Endodermal cell (in vitro differentiated cells): ENCODE results near the gene DEGS1. TPM values are rescaled to one million over a fixed set of nuclear protein-coding genes. Genes with fewer than 3 reads are reported as not detected.
"Not testable (repeated sequence)": the region's sequence is repeated elsewhere in the genome, so short reads cannot be mapped to it uniquely, and the experiment has no call there.

ENCODE experiments used
- DNase-seq: peaks from one replicate; pipeline ENCODE4 v3.0.0-alpha.2; 2017
- H3K27ac ChIP-seq: 2 replicates; pipeline ENCODE4 v1.5.1; 2013; ENCODE audit warnings: mild to moderate bottlenecking, low read depth, low read length, moderate library complexity
- H3K27me3 ChIP-seq: 2 replicates; pipeline ENCODE4 v1.6.1; 2013; ENCODE audit warnings: mild to moderate bottlenecking, low read length, moderate library complexity; ENCODE audit not compliant: insufficient read depth, control insufficient read depth, poor library complexity, severe bottlenecking
- H3K36me3 ChIP-seq: 2 replicates; pipeline ENCODE4 v1.7.0; 2013; ENCODE audit warnings: mild to moderate bottlenecking, low read length, moderate library complexity; ENCODE audit not compliant: control insufficient read depth, insufficient read depth
- H3K4me1 ChIP-seq: one replicate; pipeline ENCODE4 v1.7.0; 2013; ENCODE audit warnings: low read length; ENCODE audit not compliant: control insufficient read depth, insufficient read depth
- H3K4me3 ChIP-seq: 2 replicates; pipeline ENCODE4 v1.5.1; 2013; ENCODE audit warnings: mild to moderate bottlenecking, low read length, moderate library complexity
- H3K9ac ChIP-seq: 2 replicates; pipeline ENCODE4 v1.6.1; 2013; ENCODE audit warnings: mild to moderate bottlenecking, low read length, moderate library complexity; ENCODE audit not compliant: poor library complexity, severe bottlenecking; ENCODE audit errors: extremely low read depth
- H3K9me3 ChIP-seq: 2 replicates; pipeline ENCODE4 v1.6.1; 2013; ENCODE audit warnings: mild to moderate bottlenecking, low read length, moderate library complexity; ENCODE audit not compliant: control insufficient read depth
- H3K27ac Mint-ChIP-seq: 2 replicates; pipeline ENCODE4 v1.8.0; 2020; ENCODE audit warnings: mixed read lengths
- H3K27me3 Mint-ChIP-seq: 2 replicates; pipeline ENCODE4 v1.8.0; 2021; ENCODE audit warnings: mild to moderate bottlenecking, mixed read lengths; ENCODE audit not compliant: insufficient read depth
- H3K36me3 Mint-ChIP-seq: 2 replicates; pipeline ENCODE4 v1.8.0; 2020; ENCODE audit warnings: low read depth, mixed read lengths
- H3K4me1 Mint-ChIP-seq: 2 replicates; pipeline ENCODE4 v1.8.0; 2020; ENCODE audit warnings: mixed read lengths
- H3K4me3 Mint-ChIP-seq: 2 replicates; pipeline ENCODE4 v1.8.0; 2020; ENCODE audit warnings: mild to moderate bottlenecking, moderate library complexity, mixed read lengths
- H3K9me3 Mint-ChIP-seq: 2 replicates; pipeline ENCODE4 v1.8.0; 2020; ENCODE audit warnings: mild to moderate bottlenecking, mixed read lengths
- WGBS, 2 experiments: methylation state at CpG; one replicate each; pipeline versions ENCODE4 v1.1.5 to v1.1.7; 2013; ENCODE audit warnings: missing lambda C conversion rate in 2 of 2, mixed read lengths in 1 of 2; ENCODE audit not compliant: insufficient coverage in 1 of 2, insufficient read length in 1 of 2; 5-methylcytosine and 5-hydroxymethylcytosine counted together
- total RNA-seq, 2 donors: library from RNA; stranded (reverse); fragmentation: NEBNext Ultra II Directional in 1 of 2; extraction: Animal tissue kit (Norgen Biotek cat#: 25700) in 1 of 2; gene quantifications; 2 replicates in 1 of 2; 3 replicates in 1 of 2; pipeline ENCODE4 v1.2.1, GENCODE V29; 2021
- TF ChIP-seq, protein P1 (sequence below): fragments of 200-600 bp; sonication (generic); conservative IDR thresholded peaks from 2 replicates; pipeline ENCODE4 v1.5.0; 2021; ENCODE audit warnings: antibody characterized with exemption, mild to moderate bottlenecking

The DEGS1 gene
- total RNA-seq, 2 donors from 2014 or later = 25.0 to 28.9 TPM

GRCh38 chr1:224205438-224205840 is 22.4 kb downstream of the DEGS1 start:
- Mint-ChIP-seq H3K4me3 (no peak overlapping the region), H3K4me1 (peaks cover 21% of the 10 kb centered on the region), H3K36me3 (no peaks in the 10 kb centered on the region), H3K27ac (no peak overlapping the region), H3K9me3 (no peaks in the 10 kb centered on the region), H3K27me3 (no peaks in the 10 kb centered on the region)
- Histone ChIP-seq H3K4me3 (no peak overlapping the region), H3K36me3 (no peaks in the 10 kb centered on the region), H3K9me3 (no peaks in the 10 kb centered on the region), H3K27me3 (no peaks in the 10 kb centered on the region), H3K9ac (no peak overlapping the region), H3K27ac (no peak overlapping the region), H3K4me1 (no peaks in the 10 kb centered on the region)
- no peak for DNase-seq
- TF ChIP-seq, protein P1, sequence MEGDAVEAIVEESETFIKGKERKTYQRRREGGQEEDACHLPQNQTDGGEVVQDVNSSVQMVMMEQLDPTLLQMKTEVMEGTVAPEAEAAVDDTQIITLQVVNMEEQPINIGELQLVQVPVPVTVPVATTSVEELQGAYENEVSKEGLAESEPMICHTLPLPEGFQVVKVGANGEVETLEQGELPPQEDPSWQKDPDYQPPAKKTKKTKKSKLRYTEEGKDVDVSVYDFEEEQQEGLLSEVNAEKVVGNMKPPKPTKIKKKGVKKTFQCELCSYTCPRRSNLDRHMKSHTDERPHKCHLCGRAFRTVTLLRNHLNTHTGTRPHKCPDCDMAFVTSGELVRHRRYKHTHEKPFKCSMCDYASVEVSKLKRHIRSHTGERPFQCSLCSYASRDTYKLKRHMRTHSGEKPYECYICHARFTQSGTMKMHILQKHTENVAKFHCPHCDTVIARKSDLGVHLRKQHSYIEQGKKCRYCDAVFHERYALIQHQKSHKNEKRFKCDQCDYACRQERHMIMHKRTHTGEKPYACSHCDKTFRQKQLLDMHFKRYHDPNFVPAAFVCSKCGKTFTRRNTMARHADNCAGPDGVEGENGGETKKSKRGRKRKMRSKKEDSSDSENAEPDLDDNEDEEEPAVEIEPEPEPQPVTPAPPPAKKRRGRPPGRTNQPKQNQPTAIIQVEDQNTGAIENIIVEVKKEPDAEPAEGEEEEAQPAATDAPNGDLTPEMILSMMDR = no peak
- 81 to 86% methylated on average over 1 to 4 of the region's 4 CpGs for WGBS, 2 experiments

DNA sequence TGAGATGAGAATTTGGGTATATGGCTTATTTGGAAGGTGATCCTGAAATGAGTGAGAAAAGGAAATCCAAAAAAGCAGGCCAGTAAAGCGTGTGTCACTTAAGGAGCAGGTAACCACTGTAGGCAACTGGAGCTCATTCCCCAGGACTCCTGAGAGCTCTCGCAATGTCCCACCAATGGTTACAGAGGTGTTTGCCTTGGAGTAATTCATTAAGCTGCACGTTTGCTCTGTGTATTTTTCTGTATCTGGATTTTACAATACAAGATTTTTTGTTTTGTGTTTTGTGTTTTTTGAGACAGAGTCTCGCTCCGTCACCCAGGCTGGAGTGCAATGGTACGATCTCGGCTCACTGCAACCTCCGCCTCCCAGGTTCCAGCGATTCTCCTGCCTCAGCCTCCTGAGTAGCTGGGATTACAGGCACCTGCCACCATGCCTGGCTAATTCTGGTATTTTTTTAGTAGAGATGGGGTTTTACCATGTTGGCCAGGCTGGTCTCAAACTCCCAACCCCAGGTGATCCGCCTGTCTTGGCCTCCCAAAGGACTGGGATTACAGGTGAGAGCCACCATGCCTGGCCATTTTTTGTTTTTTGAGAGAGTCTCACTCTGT is 23.0 kb downstream of the DEGS1 start:
- H3K4me3 Mint-ChIP-seq, H3K36me3 Mint-ChIP-seq, H3K27ac Mint-ChIP-seq, H3K27me3 Mint-ChIP-seq, H3K9me3 ChIP-seq, H3K36me3 ChIP-seq, H3K9ac ChIP-seq, H3K4me3 ChIP-seq, H3K9me3 Mint-ChIP-seq, H3K4me1 ChIP-seq, DNase-seq, H3K27me3 ChIP-seq, H3K27ac ChIP-seq: not testable (repeated sequence)
- peaks cover 21% of the 10 kb centered on the region for H3K4me1 Mint-ChIP-seq
- whole genome bisulfite sequencing, 2 experiments = 85 to 86% methylated on average over 7 to 10 of the region's 10 CpGs

DNA sequence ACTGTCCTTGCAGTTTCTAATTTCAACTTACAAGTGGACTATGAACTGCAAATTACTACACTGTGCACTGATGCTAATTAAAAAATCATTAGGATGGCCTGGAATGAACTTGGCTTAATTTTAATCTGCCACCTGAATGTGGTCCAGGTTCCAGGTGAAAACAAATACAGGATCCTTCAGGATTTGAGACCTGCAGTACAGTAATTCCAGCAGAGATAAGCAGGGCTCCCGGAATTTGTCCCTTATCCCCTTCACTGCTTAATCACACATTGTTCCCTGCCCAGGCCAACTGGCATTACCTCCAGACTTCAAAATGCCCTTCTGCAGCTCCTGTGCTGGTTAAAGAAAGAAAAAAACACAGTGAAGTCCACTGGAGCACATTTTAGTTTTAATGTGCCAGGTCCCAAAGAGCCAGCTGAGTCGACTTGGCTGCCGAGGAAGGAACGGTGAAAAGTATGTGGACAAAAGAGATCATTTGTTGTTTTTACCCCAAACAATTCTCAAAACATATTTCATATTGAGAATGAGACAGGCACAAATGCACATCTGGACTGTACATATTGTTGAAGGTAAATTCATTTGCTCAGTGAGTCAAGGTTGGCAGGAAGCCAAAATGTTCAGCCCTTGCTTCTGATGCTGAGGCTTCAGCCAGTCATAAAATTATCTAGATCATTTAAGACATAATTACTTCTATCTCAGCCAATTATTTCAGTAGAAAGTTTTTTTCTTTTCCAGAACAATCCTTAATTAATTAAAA is 28.3 kb downstream of the DEGS1 start:
- no peak overlapping the region for H3K4me3 ChIP-seq
- Mint-ChIP-seq H3K4me1 (peaks cover 33% of the 10 kb centered on the region), H3K4me3 (no peak overlapping the region), H3K27ac (no peak overlapping the region), H3K36me3 (no peaks in the 10 kb centered on the region), H3K27me3 (no peaks in the 10 kb centered on the region), H3K9me3 (no peaks in the 10 kb centered on the region)
- TF ChIP-seq, protein P1 = no peak
- no peaks in the 10 kb centered on the region for H3K27me3 ChIP-seq
- no peak for DNase-seq
- H3K9ac ChIP-seq = no peak overlapping the region
- H3K36me3 ChIP-seq = no peaks in the 10 kb centered on the region
- H3K27ac ChIP-seq = no peak overlapping the region
- WGBS, 2 experiments = 94 to 100% methylated on average over 3 to 4 of the region's 4 CpGs
- H3K9me3 ChIP-seq = no peaks in the 10 kb centered on the region
- peaks cover 12% of the 10 kb centered on the region for H3K4me1 ChIP-seq
